Caco-2 (cell line): ENCODE data around the gene HECTD1. TPM values are rescaled to one million over a fixed set of nuclear protein-coding genes. Genes with fewer than 3 reads are reported as not detected.

Experiments used
- BruUV-seq: library from RNA; stranded (reverse); fragments of 400-500 nt; replicated peaks from 2 replicates; lab custom pipeline; 2021; lab: Mats Ljungman, UMichigan
- CTCF ChIA-PET: fragments of 300-600 bp; sonication (Branson Sonifier 250); formaldehyde crosslinking; loops from one replicate; lab custom pipeline; 2022; ENCODE audit warnings: antibody characterized with exemption; lab: Charles Lee
- POLR2A ChIA-PET: fragments of 300-600 bp; sonication (Branson Sonifier 250); formaldehyde crosslinking; loops from one replicate; lab custom pipeline; 2022; ENCODE audit warnings: antibody characterized with exemption; lab: Charles Lee
- DNase-seq, 2 experiments: peaks; one replicate each; pipeline versions ENCODE4 v3.0.0 to v3.0.0-alpha.2; 2020 to 2022
- H3K27me3 ChIP-seq: replicated peaks from 2 replicates; pipeline ENCODE4 v1.6.0; 2011; ENCODE audit warnings: low read length; ENCODE audit not compliant: control insufficient read depth, insufficient read depth
- H3K36me3 ChIP-seq: 2 replicates; pipeline ENCODE4 v1.5.1; 2011; ENCODE audit warnings: low read length; ENCODE audit not compliant: control insufficient read depth, insufficient read depth
- H3K4me1 ChIP-seq: fragments of 250-450 bp; sonication (Bioruptor Pico); 2 replicates; pipeline ENCODE4 v1.5.1; 2020; ENCODE audit warnings: mild to moderate bottlenecking
- H3K4me3 ChIP-seq: 2 replicates; pipeline ENCODE4 v1.5.1; 2011; ENCODE audit warnings: low read depth, mild to moderate bottlenecking, control low read depth, low read length
- H3K9me3 ChIP-seq: fragments of 250-450 bp; sonication (Bioruptor Pico); 2 replicates; pipeline ENCODE4 v1.5.1; 2020; ENCODE audit warnings: mild to moderate bottlenecking, moderate library complexity
- H3K27ac Mint-ChIP-seq: one replicate; pipeline ENCODE4 v1.8.0; 2022; ENCODE audit warnings: mixed read lengths; ENCODE audit not compliant: unreplicated experiment
- H3K27me3 Mint-ChIP-seq: one replicate; pipeline ENCODE4 v1.8.0; 2022; ENCODE audit warnings: mixed read lengths; ENCODE audit not compliant: insufficient read depth, unreplicated experiment
- H3K36me3 Mint-ChIP-seq: one replicate; pipeline ENCODE4 v1.8.0; 2022; ENCODE audit warnings: mild to moderate bottlenecking, mixed read lengths; ENCODE audit not compliant: insufficient read depth, unreplicated experiment
- H3K4me1 Mint-ChIP-seq: one replicate; pipeline ENCODE4 v1.8.0; 2022; ENCODE audit warnings: low read depth, mixed read lengths; ENCODE audit not compliant: unreplicated experiment
- H3K4me3 Mint-ChIP-seq: one replicate; pipeline ENCODE4 v1.8.0; 2022; ENCODE audit warnings: mild to moderate bottlenecking, moderate library complexity, mixed read lengths; ENCODE audit not compliant: unreplicated experiment
- H3K9me3 Mint-ChIP-seq: one replicate; pipeline ENCODE4 v1.8.0; 2022; ENCODE audit warnings: mixed read lengths; ENCODE audit not compliant: unreplicated experiment
- CTCF ChIP-seq, 2 experiments: fragments of 200-600 bp in 1 of 2; IDR thresholded peaks; 1 replicate in 1 of 2; 2 replicates in 1 of 2; pipeline versions ENCODE4 v1.5.1 to v1.8.0; 2011 to 2022; ENCODE audit warnings: antibody characterized with exemption in 1 of 2, control low read depth in 1 of 2, inconsistent platforms in 1 of 2, low read depth in 1 of 2, low read length in 1 of 2, mild to moderate bottlenecking in 1 of 2, moderate library complexity in 1 of 2; ENCODE audit not compliant: insufficient read depth in 1 of 2, severe bottlenecking in 1 of 2, unreplicated experiment in 1 of 2
- intact Hi-C: fragments of 100-400 bp; cut with micrococcal nuclease; formaldehyde crosslinking; loops from one replicate; pipeline ENCODE4 v1.10.0; 2022; ENCODE audit not compliant: unreplicated experiment
- total RNA-seq: library from RNA; stranded (reverse); gene quantifications from 2 replicates; pipeline ENCODE4 v1.2.3, GENCODE V29; 2022

The HECTD1 gene
- total RNA-seq, 1 experiment from 2014 or later = 146 TPM

GRCh38 chr14:31221266-31221665 lies 13.7 kb upstream of the HECTD1 start:
- Mint-ChIP-seq H3K27ac (no peak overlapping the region), H3K4me1 (no peaks in the 10 kb centered on the region), H3K27me3 (no peaks in the 10 kb centered on the region), H3K9me3 (no peaks in the 10 kb centered on the region), H3K4me3 (no peak overlapping the region), H3K36me3 (no peaks in the 10 kb centered on the region)
- Histone ChIP-seq H3K4me3 (no peak overlapping the region), H3K27me3 (no peaks in the 10 kb centered on the region), H3K4me1 (no peaks in the 10 kb centered on the region), H3K9me3 (no peaks in the 10 kb centered on the region; the same call in 1 of the 2 replicates), H3K36me3 (no peaks in the 10 kb centered on the region)
- intact Hi-C loops = no loop called here
- TF ChIP-seq CTCF (IDR thresholded peaks at IDR 0.05; ENCODE audit: insufficient read depth in 1 of 2, low read depth in 1 of 2, low read length in 1 of 2, severe bottlenecking in 1 of 2, unreplicated experiment in 1 of 2) = no peak
- no peak for DNase-seq
- BruUV-seq = no TSS peak
- CTCF ChIA-PET = interaction anchor here (0.7 kb wide), 1 partner anchor 133 kb away, joined by 3 read pairs; no protein-coding TSS in a partner anchor
- POLR2A ChIA-PET = no interaction called here

- Histone ChIP-seq H3K4me1 (no peaks in the 10 kb centered on the region), H3K36me3 (no peaks in the 10 kb centered on the region), H3K9me3 (no peaks in the 10 kb centered on the region), H3K4me3 (no peak overlapping the region), H3K27me3 (no peaks in the 10 kb centered on the region)
- Mint-ChIP-seq H3K36me3 (no peaks in the 10 kb centered on the region), H3K27me3 (no peaks in the 10 kb centered on the region), H3K4me3 (no peak overlapping the region), H3K4me1 (no peaks in the 10 kb centered on the region), H3K9me3 (no peaks in the 10 kb centered on the region), H3K27ac (no peak overlapping the region)
- intact Hi-C loops = no loop called here
- ChIA-PET CTCF (no interaction called here), POLR2A (no interaction called here)
- no TSS peak for BruUV-seq
- no peak for TF ChIP-seq CTCF (IDR thresholded peaks at IDR 0.05; ENCODE audit: insufficient read depth in 1 of 2, low read depth in 1 of 2, low read length in 1 of 2, severe bottlenecking in 1 of 2, unreplicated experiment in 1 of 2)
- DNase-seq = no peak
Observed at GRCh38 chr14:31219169-31219568, 11.6 kb upstream of the HECTD1 start.

DNA sequence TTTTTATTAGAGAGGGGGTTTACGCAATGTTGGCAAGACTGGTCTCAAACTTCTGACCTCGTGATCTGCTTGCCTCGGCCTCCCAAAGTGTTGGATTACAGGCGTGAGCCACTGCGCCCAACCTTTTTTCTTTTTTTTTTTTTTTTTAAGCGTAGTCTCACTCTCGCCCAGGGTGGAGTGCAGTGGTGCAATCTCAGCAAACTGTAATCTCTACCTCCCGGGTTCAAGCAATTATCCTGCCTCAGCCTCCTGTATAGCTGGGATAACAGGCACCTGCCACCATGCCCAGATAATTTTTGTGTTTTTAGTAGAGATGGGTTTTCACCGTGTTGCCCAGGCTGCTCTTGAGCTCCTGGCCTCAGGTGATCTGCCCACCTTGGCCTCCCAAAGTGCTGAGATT lies 8.8 kb upstream of the HECTD1 start:
- H3K9me3 ChIP-seq = no peaks in the 10 kb centered on the region
- Mint-ChIP-seq H3K4me1 (no peaks in the 10 kb centered on the region), H3K9me3 (no peaks in the 10 kb centered on the region), H3K27me3 (no peaks in the 10 kb centered on the region), H3K4me3 (no peak overlapping the region), H3K27ac (no peak overlapping the region), H3K36me3 (no peaks in the 10 kb centered on the region)
- intact Hi-C loops = no loop called here
- H3K27me3 ChIP-seq = no peaks in the 10 kb centered on the region
- H3K4me3 ChIP-seq = no peak overlapping the region
- no peaks in the 10 kb centered on the region for H3K36me3 ChIP-seq
- no peak for DNase-seq
- H3K4me1 ChIP-seq = no peaks in the 10 kb centered on the region
- TF ChIP-seq CTCF (IDR thresholded peaks at IDR 0.05; ENCODE audit: insufficient read depth in 1 of 2, low read depth in 1 of 2, low read length in 1 of 2, severe bottlenecking in 1 of 2, unreplicated experiment in 1 of 2) = no peak
- CTCF ChIA-PET = interaction anchor here (1.1 kb wide), 1 partner anchor 9 kb away, joined by 3 read pairs; the partner anchor contains the start of gene HECTD1
- no TSS peak for BruUV-seq
- POLR2A ChIA-PET = no interaction called here
